HepG2 (cell line): ENCODE data around the gene KLHL17. TPM values are rescaled to one million over a fixed set of nuclear protein-coding genes. Genes with fewer than 3 reads are reported as not detected.

Experiments
- ARID4A ChIP-seq: sonication (generic); formaldehyde crosslinking; IDR thresholded peaks from 2 replicates; pipeline ENCODE4 v1.5.0; 2020; ENCODE audit warnings: mild to moderate bottlenecking, missing genetic modification reagents, borderline replicate concordance
- ELF4 ChIP-seq: sonication (generic); formaldehyde crosslinking; IDR thresholded peaks from 2 replicates; pipeline ENCODE4 v1.5.0; 2020; ENCODE audit warnings: missing genetic modification reagents, mild to moderate bottlenecking, moderate library complexity, borderline replicate concordance
- HOXA3 ChIP-seq: sonication (generic); formaldehyde crosslinking; IDR thresholded peaks from 2 replicates; pipeline ENCODE4 v1.5.0; 2020; ENCODE audit warnings: missing genetic modification reagents
- KLF13 ChIP-seq: sonication (generic); formaldehyde crosslinking; IDR thresholded peaks from 2 replicates; pipeline ENCODE4 v1.4.0; 2020; ENCODE audit warnings: mild to moderate bottlenecking, missing genetic modification reagents
- KLF16 ChIP-seq, 2 experiments: sonication (generic) in 1 of 2; formaldehyde crosslinking in 1 of 2; IDR thresholded peaks; 2 replicates each; pipeline versions ENCODE4 v1.6.1 to v1.8.0; 2016 to 2023; ENCODE audit warnings: missing genetic modification reagents in 2 of 2, missing compliant biosample characterization in 1 of 2
- NFYC ChIP-seq: IDR thresholded peaks from 2 replicates; pipeline ENCODE4 v1.6.1; 2016; ENCODE audit warnings: missing genetic modification reagents, missing compliant biosample characterization
- NR0B2 ChIP-seq: sonication (generic); formaldehyde crosslinking; IDR thresholded peaks from 2 replicates; pipeline ENCODE4 v1.4.0; 2020; ENCODE audit warnings: mild to moderate bottlenecking, missing genetic modification reagents
- RNF2 ChIP-seq: fragments of 450-650 bp; conservative IDR thresholded peaks from 2 replicates; pipeline ENCODE4 v1.6.1; 2016; ENCODE audit warnings: low read depth
- TAF15 ChIP-seq: fragments of 200-400 bp; formaldehyde crosslinking; IDR thresholded peaks from one replicate; pipeline ENCODE4 v1.6.1; 2018; ENCODE audit warnings: mild to moderate bottlenecking, low read depth, low read length; ENCODE audit not compliant: poor library complexity, severe bottlenecking
- ZBTB2 ChIP-seq: sonication (generic); formaldehyde crosslinking; IDR thresholded peaks from 2 replicates; pipeline ENCODE4 v1.8.0; 2022; ENCODE audit warnings: low read depth, missing genetic modification reagents
- ZBTB7A ChIP-seq: sonication (generic); formaldehyde crosslinking; IDR thresholded peaks from 2 replicates; pipeline ENCODE4 v1.8.0; 2022; ENCODE audit warnings: mild to moderate bottlenecking, missing genetic modification reagents
- ZHX1 ChIP-seq: sonication (generic); formaldehyde crosslinking; IDR thresholded peaks from 2 replicates; pipeline ENCODE4 v1.8.1; 2022; ENCODE audit warnings: low read depth, mild to moderate bottlenecking, missing genetic modification reagents
- ZNF124 ChIP-seq: sonication (generic); formaldehyde crosslinking; IDR thresholded peaks from 2 replicates; pipeline ENCODE4 v1.4.0; 2020; ENCODE audit warnings: missing genetic modification reagents
- ZNF331 ChIP-seq: sonication (generic); formaldehyde crosslinking; IDR thresholded peaks from 2 replicates; pipeline ENCODE4 v1.4.0; 2020; ENCODE audit warnings: missing genetic modification reagents
- ZNF501 ChIP-seq: sonication (generic); formaldehyde crosslinking; IDR thresholded peaks from 2 replicates; pipeline ENCODE4 v1.5.1; 2020; ENCODE audit warnings: mild to moderate bottlenecking, moderate library complexity, missing genetic modification reagents
- ZNF710 ChIP-seq: sonication (generic); formaldehyde crosslinking; IDR thresholded peaks from 2 replicates; pipeline ENCODE4 v1.5.0; 2020; ENCODE audit warnings: mild to moderate bottlenecking, missing genetic modification reagents, borderline replicate concordance
- polyA plus RNA-seq, 8 experiments: library from polyadenylated mRNA; depleted of rRNA in 3 of 8; stranded (reverse) in 7 of 8; unstranded in 1 of 8; fragments of >200 nt; fragmentation: Illumina TruSeq in 4 of 8; extraction: Trizol in 4 of 8; gene quantifications; 2 replicates each; pipeline versions ENCODE4 v1.2.1 to v1.2.3, GENCODE V29; 2011 to 2016; ENCODE audit warnings: low read depth in 4 of 8, missing spikeins in 1 of 8, mixed read lengths in 1 of 8; ENCODE audit not compliant: insufficient read depth in 1 of 8
- total RNA-seq, 5 experiments: library from RNA; depleted of rRNA; stranded (reverse); fragments of >200 nt; fragmentation: Illumina TruSeq; extraction: Trizol; gene quantifications; 2 replicates each; pipeline ENCODE4 v1.2.3, GENCODE V29; 2016; ENCODE audit warnings: low read depth in 1 of 5

KLHL17 gene
- total and polyA plus RNA-seq, 2 of the 13 experiments (the other 11 are each of a cell fraction or from before 2014, with no cell fraction given), result 9.3 to 24.7 TPM

- TF ChIP-seq ZNF331 (CRISPR knock-in tag), result peak; percentile 55
- TF ChIP-seq KLF16 (CRISPR knock-in tag; IDR thresholded peaks at IDR 0.05), result 0 out of 4 replicates have a peak, but pooled peaks of 1 of the 2 experiments have one; percentile 33
- peak; percentile 30; the same call in 1 of the 2 replicates for TF ChIP-seq NR0B2
- peak; percentile 63; the same call in 1 of the 2 replicates for TF ChIP-seq ZNF710
- TF ChIP-seq NFYC (CRISPR knock-in tag), result 0 out of 2 replicates have a peak, but pooled peaks have one; percentile 31
- TF ChIP-seq ZHX1 (CRISPR knock-in tag), result 0 out of 2 replicates have a peak, but pooled peaks have one; percentile 38
- peak; percentile 25; the same call in 1 of the 2 replicates for TF ChIP-seq ZNF124 (CRISPR knock-in tag)
- TF ChIP-seq KLF13 (CRISPR knock-in tag), result 0 out of 2 replicates have a peak, but pooled peaks have one; percentile 12
- TF ChIP-seq HOXA3 (CRISPR knock-in tag), result peak; percentile 44; the same call in 1 of the 2 replicates
- no peak for TF ChIP-seq ELF4 (CRISPR knock-in tag)
- no peak for TF ChIP-seq TAF15
- TF ChIP-seq RNF2, result no peak
- TF ChIP-seq ZBTB2 (CRISPR knock-in tag), result peak; percentile 42; the same call in 1 of the 2 replicates
- TF ChIP-seq ARID4A (CRISPR knock-in tag), result peak; percentile 92
- TF ChIP-seq ZBTB7A (CRISPR knock-in tag), result peak; percentile 64; the same call in 1 of the 2 replicates
- TF ChIP-seq ZNF501, result peak; percentile 73; the same call in 1 of the 2 replicates
Measured at GRCh38 chr1:1013105-1013921, 52.9 kb downstream of the KLHL17 start, which contains the start of gene ISG15 (continued).
